WTC11 (cell line): ENCODE results near the gene TEX52. TPM values are rescaled to one million over a fixed set of nuclear protein-coding genes. Genes with fewer than 3 reads are reported as not detected.

ENCODE experiments used
- ATAC-seq: fragments of 200-7000 bp; cut with Tn5 transposase; 2 replicates; pipeline ENCODE4 v1.10.0; 2021; ENCODE audit warnings: mild to moderate bottlenecking, moderate library complexity
- CTCF ChIA-PET: fragments of 300-600 bp; sonication (Branson Sonifier 250); formaldehyde crosslinking; loops from one replicate; lab custom pipeline; 2021; ENCODE audit warnings: antibody characterized with exemption; lab: Charles Lee
- POLR2A ChIA-PET: fragments of 350-600 bp; sonication (Branson Sonifier 250); formaldehyde crosslinking; loops from one replicate; lab custom pipeline; 2021; ENCODE audit warnings: antibody characterized with exemption; lab: Charles Lee
- DNase-seq: peaks from one replicate; pipeline ENCODE4 v3.0.0; 2021; ENCODE audit warnings: low spot score
- H3K27ac Mint-ChIP-seq: 2 replicates; pipeline ENCODE4 v1.8.0; 2021; ENCODE audit warnings: mixed read lengths
- H3K27me3 Mint-ChIP-seq: 2 replicates; pipeline ENCODE4 v1.8.0; 2021; ENCODE audit warnings: low read depth, mild to moderate bottlenecking, moderate library complexity, mixed read lengths
- H3K36me3 Mint-ChIP-seq: 2 replicates; pipeline ENCODE4 v1.8.0; 2021; ENCODE audit warnings: mixed read lengths
- H3K4me1 Mint-ChIP-seq: 2 replicates; pipeline ENCODE4 v1.8.0; 2022; ENCODE audit warnings: mixed read lengths
- H3K4me3 Mint-ChIP-seq: 2 replicates; pipeline ENCODE4 v1.8.0; 2021; ENCODE audit warnings: mild to moderate bottlenecking, moderate library complexity, mixed read lengths
- H3K9me3 Mint-ChIP-seq: 2 replicates; pipeline ENCODE4 v1.8.0; 2021; ENCODE audit warnings: mixed read lengths
- FOXJ3 ChIP-seq: sonication (generic); formaldehyde crosslinking; IDR thresholded peaks from 2 replicates; pipeline ENCODE4 v1.9.0; 2021; ENCODE audit warnings: missing genetic modification reagents, mild to moderate bottlenecking, borderline replicate concordance
- FOXP1 ChIP-seq: sonication (generic); formaldehyde crosslinking; IDR thresholded peaks from 2 replicates; pipeline ENCODE4 v1.8.0; 2022; ENCODE audit warnings: missing genetic modification reagents, mild to moderate bottlenecking, moderate library complexity, borderline replicate concordance
- JUN ChIP-seq: sonication (generic); formaldehyde crosslinking; IDR thresholded peaks from 2 replicates; pipeline ENCODE4 v1.8.0; 2023; ENCODE audit warnings: mild to moderate bottlenecking, missing genetic modification reagents
- NFYB ChIP-seq: sonication (generic); formaldehyde crosslinking; conservative IDR thresholded peaks from 2 replicates; pipeline ENCODE4 v1.8.0; 2022; ENCODE audit warnings: low read depth, missing genetic modification reagents
- RELA ChIP-seq: sonication (generic); formaldehyde crosslinking; IDR thresholded peaks from 2 replicates; pipeline ENCODE4 v1.8.1; 2022; ENCODE audit warnings: missing genetic modification reagents, mild to moderate bottlenecking, borderline replicate concordance
- TEAD1 ChIP-seq: sonication (generic); formaldehyde crosslinking; IDR thresholded peaks from 2 replicates; pipeline ENCODE4 v1.8.0; 2022; ENCODE audit warnings: mild to moderate bottlenecking, missing genetic modification reagents
- TEAD4 ChIP-seq: sonication (generic); formaldehyde crosslinking; IDR thresholded peaks from 2 replicates; pipeline ENCODE4 v1.8.0; 2022; ENCODE audit warnings: mild to moderate bottlenecking, missing genetic modification reagents
- ZNF138 ChIP-seq: sonication (generic); formaldehyde crosslinking; conservative IDR thresholded peaks from 2 replicates; pipeline ENCODE4 v1.8.1; 2022; ENCODE audit warnings: mild to moderate bottlenecking, moderate library complexity, missing genetic modification reagents
- ZNF263 ChIP-seq: sonication (generic); formaldehyde crosslinking; IDR thresholded peaks from 2 replicates; pipeline ENCODE4 v1.8.1; 2022; ENCODE audit warnings: low read depth, mild to moderate bottlenecking, moderate library complexity, missing genetic modification reagents
- ZNF396 ChIP-seq: fragments of 250-450 bp; sonication (Bioruptor Pico); IDR thresholded peaks from 2 replicates; pipeline ENCODE4 v1.8.0; 2021; ENCODE audit warnings: mild to moderate bottlenecking, moderate library complexity, borderline replicate concordance
- ZNF416 ChIP-seq: fragments of 250-450 bp; sonication (Bioruptor Pico); IDR thresholded peaks from 2 replicates; pipeline ENCODE4 v1.9.0; 2021; ENCODE audit warnings: mild to moderate bottlenecking, inconsistent platforms
- total RNA-seq: library from RNA; stranded (reverse); gene quantifications from 3 replicates; pipeline ENCODE4 v1.2.3, GENCODE V29; 2021
- TF ChIP-seq, protein P1 (sequence below): sonication (generic); formaldehyde crosslinking; IDR thresholded peaks from 2 replicates; pipeline ENCODE4 v1.8.1; 2023; ENCODE audit warnings: mild to moderate bottlenecking, missing genetic modification reagents
- TF ChIP-seq, protein P2 (sequence below): sonication (generic); formaldehyde crosslinking; IDR thresholded peaks from 2 replicates; pipeline ENCODE4 v1.8.0; 2022; ENCODE audit warnings: mild to moderate bottlenecking, missing genetic modification reagents
- TF ChIP-seq, protein P3 (sequence below): sonication (generic); formaldehyde crosslinking; IDR thresholded peaks from 2 replicates; pipeline ENCODE4 v1.8.1; 2022; ENCODE audit warnings: low read depth, missing genetic modification reagents, borderline replicate concordance
- TF ChIP-seq, protein P4 (sequence below): sonication (generic); formaldehyde crosslinking; IDR thresholded peaks from 2 replicates; pipeline ENCODE4 v1.8.1; 2023; ENCODE audit warnings: mild to moderate bottlenecking, missing genetic modification reagents
- TF ChIP-seq, protein P5 (sequence below): sonication (generic); formaldehyde crosslinking; conservative IDR thresholded peaks from 2 replicates; pipeline ENCODE4 v1.8.1; 2023; ENCODE audit warnings: mild to moderate bottlenecking, low read depth, missing genetic modification reagents, moderate library complexity
- TF ChIP-seq, protein P6 (sequence below): fragments of 250-450 bp; sonication (Bioruptor Pico); IDR thresholded peaks from 2 replicates; pipeline ENCODE4 v2.1.2; 2022; ENCODE audit warnings: mild to moderate bottlenecking, moderate library complexity
- TF ChIP-seq, protein P7 (sequence below): sonication (generic); formaldehyde crosslinking; IDR thresholded peaks from 2 replicates; pipeline ENCODE4 v1.8.0; 2023; ENCODE audit warnings: missing genetic modification reagents

The TEX52 gene
- total RNA-seq, 1 experiment from 2014 or later: not detected

- TF ChIP-seq ZNF138 (CRISPR knock-in tag): no peak
- TF ChIP-seq, protein P1, sequence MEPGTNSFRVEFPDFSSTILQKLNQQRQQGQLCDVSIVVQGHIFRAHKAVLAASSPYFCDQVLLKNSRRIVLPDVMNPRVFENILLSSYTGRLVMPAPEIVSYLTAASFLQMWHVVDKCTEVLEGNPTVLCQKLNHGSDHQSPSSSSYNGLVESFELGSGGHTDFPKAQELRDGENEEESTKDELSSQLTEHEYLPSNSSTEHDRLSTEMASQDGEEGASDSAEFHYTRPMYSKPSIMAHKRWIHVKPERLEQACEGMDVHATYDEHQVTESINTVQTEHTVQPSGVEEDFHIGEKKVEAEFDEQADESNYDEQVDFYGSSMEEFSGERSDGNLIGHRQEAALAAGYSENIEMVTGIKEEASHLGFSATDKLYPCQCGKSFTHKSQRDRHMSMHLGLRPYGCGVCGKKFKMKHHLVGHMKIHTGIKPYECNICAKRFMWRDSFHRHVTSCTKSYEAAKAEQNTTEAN: no peak
- TF ChIP-seq, protein P2, sequence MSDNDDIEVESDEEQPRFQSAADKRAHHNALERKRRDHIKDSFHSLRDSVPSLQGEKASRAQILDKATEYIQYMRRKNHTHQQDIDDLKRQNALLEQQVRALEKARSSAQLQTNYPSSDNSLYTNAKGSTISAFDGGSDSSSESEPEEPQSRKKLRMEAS (CRISPR knock-in tag): no peak
- no peak for TF ChIP-seq NFYB
- TF ChIP-seq TEAD1: no peak
- TF ChIP-seq, protein P3, sequence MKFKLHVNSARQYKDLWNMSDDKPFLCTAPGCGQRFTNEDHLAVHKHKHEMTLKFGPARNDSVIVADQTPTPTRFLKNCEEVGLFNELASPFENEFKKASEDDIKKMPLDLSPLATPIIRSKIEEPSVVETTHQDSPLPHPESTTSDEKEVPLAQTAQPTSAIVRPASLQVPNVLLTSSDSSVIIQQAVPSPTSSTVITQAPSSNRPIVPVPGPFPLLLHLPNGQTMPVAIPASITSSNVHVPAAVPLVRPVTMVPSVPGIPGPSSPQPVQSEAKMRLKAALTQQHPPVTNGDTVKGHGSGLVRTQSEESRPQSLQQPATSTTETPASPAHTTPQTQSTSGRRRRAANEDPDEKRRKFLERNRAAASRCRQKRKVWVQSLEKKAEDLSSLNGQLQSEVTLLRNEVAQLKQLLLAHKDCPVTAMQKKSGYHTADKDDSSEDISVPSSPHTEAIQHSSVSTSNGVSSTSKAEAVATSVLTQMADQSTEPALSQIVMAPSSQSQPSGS (CRISPR knock-in tag): no peak
- TF ChIP-seq, protein P4, sequence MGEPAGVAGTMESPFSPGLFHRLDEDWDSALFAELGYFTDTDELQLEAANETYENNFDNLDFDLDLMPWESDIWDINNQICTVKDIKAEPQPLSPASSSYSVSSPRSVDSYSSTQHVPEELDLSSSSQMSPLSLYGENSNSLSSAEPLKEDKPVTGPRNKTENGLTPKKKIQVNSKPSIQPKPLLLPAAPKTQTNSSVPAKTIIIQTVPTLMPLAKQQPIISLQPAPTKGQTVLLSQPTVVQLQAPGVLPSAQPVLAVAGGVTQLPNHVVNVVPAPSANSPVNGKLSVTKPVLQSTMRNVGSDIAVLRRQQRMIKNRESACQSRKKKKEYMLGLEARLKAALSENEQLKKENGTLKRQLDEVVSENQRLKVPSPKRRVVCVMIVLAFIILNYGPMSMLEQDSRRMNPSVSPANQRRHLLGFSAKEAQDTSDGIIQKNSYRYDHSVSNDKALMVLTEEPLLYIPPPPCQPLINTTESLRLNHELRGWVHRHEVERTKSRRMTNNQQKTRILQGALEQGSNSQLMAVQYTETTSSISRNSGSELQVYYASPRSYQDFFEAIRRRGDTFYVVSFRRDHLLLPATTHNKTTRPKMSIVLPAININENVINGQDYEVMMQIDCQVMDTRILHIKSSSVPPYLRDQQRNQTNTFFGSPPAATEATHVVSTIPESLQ (CRISPR knock-in tag): no peak
- no peak for TF ChIP-seq ZNF396 (CRISPR knock-in tag)
- TF ChIP-seq ZNF263: no peak
- no peak for TF ChIP-seq RELA (CRISPR knock-in tag)
- TF ChIP-seq, protein P5, sequence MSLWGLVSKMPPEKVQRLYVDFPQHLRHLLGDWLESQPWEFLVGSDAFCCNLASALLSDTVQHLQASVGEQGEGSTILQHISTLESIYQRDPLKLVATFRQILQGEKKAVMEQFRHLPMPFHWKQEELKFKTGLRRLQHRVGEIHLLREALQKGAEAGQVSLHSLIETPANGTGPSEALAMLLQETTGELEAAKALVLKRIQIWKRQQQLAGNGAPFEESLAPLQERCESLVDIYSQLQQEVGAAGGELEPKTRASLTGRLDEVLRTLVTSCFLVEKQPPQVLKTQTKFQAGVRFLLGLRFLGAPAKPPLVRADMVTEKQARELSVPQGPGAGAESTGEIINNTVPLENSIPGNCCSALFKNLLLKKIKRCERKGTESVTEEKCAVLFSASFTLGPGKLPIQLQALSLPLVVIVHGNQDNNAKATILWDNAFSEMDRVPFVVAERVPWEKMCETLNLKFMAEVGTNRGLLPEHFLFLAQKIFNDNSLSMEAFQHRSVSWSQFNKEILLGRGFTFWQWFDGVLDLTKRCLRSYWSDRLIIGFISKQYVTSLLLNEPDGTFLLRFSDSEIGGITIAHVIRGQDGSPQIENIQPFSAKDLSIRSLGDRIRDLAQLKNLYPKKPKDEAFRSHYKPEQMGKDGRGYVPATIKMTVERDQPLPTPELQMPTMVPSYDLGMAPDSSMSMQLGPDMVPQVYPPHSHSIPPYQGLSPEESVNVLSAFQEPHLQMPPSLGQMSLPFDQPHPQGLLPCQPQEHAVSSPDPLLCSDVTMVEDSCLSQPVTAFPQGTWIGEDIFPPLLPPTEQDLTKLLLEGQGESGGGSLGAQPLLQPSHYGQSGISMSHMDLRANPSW (CRISPR knock-in tag): no peak
- no peak for TF ChIP-seq FOXJ3 (CRISPR knock-in tag)
- TF ChIP-seq ZNF416 (CRISPR knock-in tag): no peak
- TF ChIP-seq FOXP1 (CRISPR knock-in tag): no peak
- TF ChIP-seq, protein P6, sequence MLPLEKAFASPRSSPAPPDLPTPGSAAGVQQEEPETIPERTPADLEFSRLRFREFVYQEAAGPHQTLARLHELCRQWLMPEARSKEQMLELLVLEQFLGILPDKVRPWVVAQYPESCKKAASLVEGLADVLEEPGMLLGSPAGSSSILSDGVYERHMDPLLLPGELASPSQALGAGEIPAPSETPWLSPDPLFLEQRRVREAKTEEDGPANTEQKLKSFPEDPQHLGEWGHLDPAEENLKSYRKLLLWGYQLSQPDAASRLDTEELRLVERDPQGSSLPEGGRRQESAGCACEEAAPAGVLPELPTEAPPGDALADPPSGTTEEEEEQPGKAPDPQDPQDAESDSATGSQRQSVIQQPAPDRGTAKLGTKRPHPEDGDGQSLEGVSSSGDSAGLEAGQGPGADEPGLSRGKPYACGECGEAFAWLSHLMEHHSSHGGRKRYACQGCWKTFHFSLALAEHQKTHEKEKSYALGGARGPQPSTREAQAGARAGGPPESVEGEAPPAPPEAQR (CRISPR knock-in tag): no peak
- TF ChIP-seq, protein P7, sequence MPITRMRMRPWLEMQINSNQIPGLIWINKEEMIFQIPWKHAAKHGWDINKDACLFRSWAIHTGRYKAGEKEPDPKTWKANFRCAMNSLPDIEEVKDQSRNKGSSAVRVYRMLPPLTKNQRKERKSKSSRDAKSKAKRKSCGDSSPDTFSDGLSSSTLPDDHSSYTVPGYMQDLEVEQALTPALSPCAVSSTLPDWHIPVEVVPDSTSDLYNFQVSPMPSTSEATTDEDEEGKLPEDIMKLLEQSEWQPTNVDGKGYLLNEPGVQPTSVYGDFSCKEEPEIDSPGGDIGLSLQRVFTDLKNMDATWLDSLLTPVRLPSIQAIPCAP (CRISPR knock-in tag): no peak
- no peak for TF ChIP-seq JUN (CRISPR knock-in tag)
- no peak for TF ChIP-seq TEAD4 (CRISPR knock-in tag)
- TF ChIP-seq, all 79 proteins: peak for 0
- DNase-seq (no peak), ATAC-seq (no peak; the same call in 1 of the 2 replicates)
- H3K27me3 Mint-ChIP-seq: no peaks in the 10 kb centered on the region; the same call in 1 of the 2 replicates
- ChIA-PET CTCF (interaction anchor here (0.8 to 2.3 kb wide), 8 partner anchors 13 to 410 kb away, joined by 3 to 24 read pairs (median 8); partner anchors contain the start of genes FOXM1 and RHNO1), POLR2A (interaction anchor here (0.7 to 3.4 kb wide), 5 partner anchors 12 to 55 kb away, joined by 3 to 24 read pairs (median 4); partner anchors contain the start of genes FOXM1 and RHNO1)
- no peaks in the 10 kb centered on the region for H3K9me3 Mint-ChIP-seq
- H3K4me3 Mint-ChIP-seq: peak overlapping the region; percentile 78
- peaks cover 19% of the 10 kb centered on the region for H3K4me1 Mint-ChIP-seq
- peaks cover 16% of the 10 kb centered on the region for H3K36me3 Mint-ChIP-seq
- peak overlapping the region; percentile 89 for H3K27ac Mint-ChIP-seq
Measured at GRCh38 chr12:2890001-2890387, 33.2 kb upstream of the TEX52 start.
